CD4-positive, alpha-beta T cell (primary cell): ENCODE results near the gene MIOX. TPM values are rescaled to one million over a fixed set of nuclear protein-coding genes. Genes with fewer than 3 reads are reported as not detected.

ENCODE experiments used
- ATAC-seq: fragments of 200-7000 bp; cut with Tn5 transposase; one replicate; pipeline ENCODE4 v1.10.0; 2022; ENCODE audit warnings: mild to moderate bottlenecking; ENCODE audit not compliant: poor library complexity
- CTCF ChIA-PET: fragments of 350-600 bp; sonication (Branson Sonifier 250); formaldehyde crosslinking; loops from one replicate; lab custom pipeline; 2021; ENCODE audit warnings: antibody characterized with exemption, inconsistent platforms; lab: Charles Lee
- POLR2A ChIA-PET: fragments of 350-600 bp; sonication (Branson Sonifier 250); formaldehyde crosslinking; loops from one replicate; lab custom pipeline; 2021; ENCODE audit warnings: antibody characterized with exemption, inconsistent platforms; lab: Charles Lee
- DNase-seq, 14 experiments: peaks; one replicate each; pipeline ENCODE4 v3.0.0-alpha.2; 2013 to 2020; ENCODE audit warnings: mixed read lengths in 2 of 14
- H3K27ac ChIP-seq, 2 donors: one replicate each; pipeline versions ENCODE4 v1.5.1 to v1.7.0; 2013; ENCODE audit warnings: low read length in 2 of 2, low read depth in 1 of 2, mild to moderate bottlenecking in 1 of 2
- H3K27me3 ChIP-seq, 2 experiments: 1 replicate in 1 of 2; 2 replicates in 1 of 2; pipeline versions ENCODE4 v1.6.1 to v1.7.0; 2013; ENCODE audit warnings: low read length in 2 of 2, control low read depth in 1 of 2, mild to moderate bottlenecking in 1 of 2, moderate library complexity in 1 of 2; ENCODE audit not compliant: insufficient read depth in 2 of 2, control insufficient read depth in 1 of 2
- H3K36me3 ChIP-seq: one replicate; pipeline ENCODE4 v1.6.1; 2013; ENCODE audit warnings: low read length, control low read depth; ENCODE audit not compliant: insufficient read depth
- H3K4me1 ChIP-seq: one replicate; pipeline ENCODE4 v1.6.1; 2013; ENCODE audit warnings: low read length, control low read depth; ENCODE audit not compliant: insufficient read depth
- H3K4me3 ChIP-seq: one replicate; pipeline ENCODE4 v1.5.1; 2013; ENCODE audit warnings: mild to moderate bottlenecking, low read length, moderate library complexity
- H3K9me3 ChIP-seq, 2 experiments: 1 replicate in 1 of 2; 2 replicates in 1 of 2; pipeline versions ENCODE4 v1.6.1 to v1.7.0; 2013; ENCODE audit warnings: low read length in 2 of 2, mild to moderate bottlenecking in 2 of 2, control low read depth in 1 of 2, moderate library complexity in 1 of 2; ENCODE audit not compliant: control insufficient read depth in 1 of 2, insufficient read depth in 1 of 2
- H3K27ac Mint-ChIP-seq: one replicate; pipeline ENCODE4 v1.8.0; 2020; ENCODE audit warnings: mixed read lengths
- H3K27me3 Mint-ChIP-seq: one replicate; pipeline ENCODE4 v1.8.0; 2021; ENCODE audit warnings: mixed read lengths
- H3K36me3 Mint-ChIP-seq: one replicate; pipeline ENCODE4 v1.8.0; 2021; ENCODE audit warnings: low read depth, mixed read lengths
- H3K4me1 Mint-ChIP-seq: one replicate; pipeline ENCODE4 v1.8.0; 2021; ENCODE audit warnings: low read depth, mixed read lengths
- H3K4me3 Mint-ChIP-seq: one replicate; pipeline ENCODE4 v1.8.0; 2020; ENCODE audit warnings: mild to moderate bottlenecking, mixed read lengths
- H3K9me3 Mint-ChIP-seq: one replicate; pipeline ENCODE4 v1.8.0; 2020; ENCODE audit warnings: mixed read lengths
- CTCF ChIP-seq: fragments of 200-600 bp; IDR thresholded peaks from one replicate; pipeline ENCODE4 v1.8.0; 2022; ENCODE audit warnings: antibody characterized with exemption, mild to moderate bottlenecking
- intact Hi-C, 2 experiments: fragments of 100-400 bp; cut with DNase I in 1 of 2; cut with micrococcal nuclease in 1 of 2; formaldehyde crosslinking; loops; one replicate each; pipeline versions ENCODE4 v1.15.1 to v1.9.0; 2023 to 2025; cut with DNase I, micrococcal nuclease
- total RNA-seq, 174 experiments: library from RNA in 2 of 174; stranded (reverse) in 2 of 174; gene quantifications; one replicate each; pipeline ENCODE4 v1.2.3 and lab custom pipeline; 2021 to 2026

MIOX gene
- total RNA-seq, 2 experiments from 2014 or later: not detected

- no peaks in the 10 kb centered on the region for H3K27me3 ChIP-seq
Observed at GRCh38 chr22:50522806-50523438, 36.3 kb downstream of the MIOX start.

GRCh38 chr22:50523458-50523805, 36.8 kb downstream of the MIOX start:
- Mint-ChIP-seq H3K4me1 (peaks cover 25% of the 10 kb centered on the region), H3K27me3 (no peaks in the 10 kb centered on the region), H3K36me3 (peaks cover 50% of the 10 kb centered on the region), H3K4me3 (peak overlapping the region; percentile 91), H3K27ac (peak overlapping the region; percentile 24), H3K9me3 (no peaks in the 10 kb centered on the region)
- Histone ChIP-seq H3K4me1 (peaks cover 38% of the 10 kb centered on the region), H3K27ac (no peak overlapping the region), H3K4me3 (no peak overlapping the region), H3K9me3 (no peaks in the 10 kb centered on the region), H3K27me3 (no peaks in the 10 kb centered on the region), H3K36me3 (peaks cover 46% of the 10 kb centered on the region)
- DNase-seq: no peak
- no peak for TF ChIP-seq CTCF
- ChIA-PET CTCF (no interaction called here), POLR2A (interaction anchor here (1.0 to 3.2 kb wide), 2 partner anchors 15 to 16 kb away, joined by 5 to 250 read pairs; partner anchors contain the start of genes LMF2 and NCAPH2)
- intact Hi-C loops: no loop called here
- no peak for ATAC-seq

More at GRCh38 chr22:50522806-50523438, 36.3 kb downstream of the MIOX start:
- Histone ChIP-seq H3K4me1 (peaks cover 33% of the 10 kb centered on the region), H3K4me3 (no peak overlapping the region), H3K9me3 (no peaks in the 10 kb centered on the region), H3K36me3 (peaks cover 51% of the 10 kb centered on the region), H3K27ac (no peak overlapping the region)
- peak overlapping the region; percentile 24 for H3K27ac Mint-ChIP-seq
- no peak for ATAC-seq
- H3K4me1 Mint-ChIP-seq: peaks cover 21% of the 10 kb centered on the region
- no peak for TF ChIP-seq CTCF
- H3K27me3 Mint-ChIP-seq: no peaks in the 10 kb centered on the region
- peaks cover 55% of the 10 kb centered on the region for H3K36me3 Mint-ChIP-seq
- intact Hi-C loops: no loop called here
- no peaks in the 10 kb centered on the region for H3K9me3 Mint-ChIP-seq
- H3K4me3 Mint-ChIP-seq: peak overlapping the region; percentile 51
- CTCF ChIA-PET: no interaction called here
- DNase-seq: peak in 1 of 14 experiments; percentile 35
- POLR2A ChIA-PET: interaction anchor here (1.0 kb wide), 1 partner anchor 15 kb away, joined by 5 read pairs; the partner anchor contains the start of gene LMF2

- Histone ChIP-seq H3K9me3 (no peaks in the 10 kb centered on the region), H3K4me3 (peak overlapping the region; percentile 70), H3K36me3 (peaks cover 40% of the 10 kb centered on the region), H3K4me1 (peaks cover 44% of the 10 kb centered on the region), H3K27me3 (no peaks in the 10 kb centered on the region), H3K27ac (no peak overlapping the region)
- H3K36me3 Mint-ChIP-seq: peaks cover 45% of the 10 kb centered on the region
- peak in 2 of 14 experiments; percentile 26 to 47 for DNase-seq
- H3K4me3 Mint-ChIP-seq: peak overlapping the region; percentile 91
- peaks cover 28% of the 10 kb centered on the region for H3K4me1 Mint-ChIP-seq
- no peaks in the 10 kb centered on the region for H3K27me3 Mint-ChIP-seq
- peak overlapping the region; percentile 89 for H3K27ac Mint-ChIP-seq
- ChIA-PET POLR2A (interaction anchor here (1.7 to 6.7 kb wide), 7 partner anchors 14 to 97 kb away, joined by 7 to 258 read pairs (median 71); partner anchors contain the start of genes KLHDC7B, LMF2, NCAPH2 and SYCE3), CTCF (interaction anchor here (5.2 kb wide), 1 partner anchor 40 kb away, joined by 70 read pairs; the partner anchor contains the start of gene SYCE3)
- no peak for TF ChIP-seq CTCF
- intact Hi-C loops: loop anchor here in 1 of 2 experiments (2.0 kb wide), 1 partner anchor 15 kb away; the partner anchor contains the start of gene NCAPH2
- no peaks in the 10 kb centered on the region for H3K9me3 Mint-ChIP-seq
- ATAC-seq: no peak
Observed at GRCh38 chr22:50523806-50524675, 37.4 kb downstream of the MIOX start.
